HCT116 (cell line): ENCODE results near the gene RNU6-9. TPM values are rescaled to one million over a fixed set of nuclear protein-coding genes. Genes with fewer than 3 reads are reported as not detected.

Experiments
- ATAC-seq: fragments of 200-7000 bp; cut with Tn5 transposase; 2 replicates; pipeline ENCODE4 v1.9.1; 2020; ENCODE audit warnings: mild to moderate bottlenecking, moderate library complexity
- BruUV-seq: library from RNA; stranded (reverse); fragments of 400-500 nt; replicated peaks from 2 replicates; lab custom pipeline; 2021; lab: Mats Ljungman, UMichigan
- CTCF ChIA-PET: fragments of 300-600 bp; sonication (Branson Sonifier 250); formaldehyde crosslinking; loops from one replicate; lab custom pipeline; 2021; ENCODE audit warnings: antibody characterized with exemption; lab: Charles Lee
- POLR2A ChIA-PET: fragments of 300-600, 350-600 bp; sonication (Branson Sonifier 250); formaldehyde crosslinking; loops from one replicate; lab custom pipeline; 2021; ENCODE audit warnings: antibody characterized with exemption; lab: Charles Lee
- RAD21 ChIA-PET, 2 experiments: fragments of 300-600 bp; sonication (Branson Sonifier 250); formaldehyde crosslinking; loops; one replicate each; lab custom pipeline; 2023; ENCODE audit warnings: low total read pairs in 2 of 2; ENCODE audit not compliant: uncharacterized antibody in 2 of 2, unreplicated experiment in 2 of 2, low non-redundant PET in 1 of 2; lab: Charles Lee
- DNase-seq: peaks from one replicate; pipeline ENCODE4 v3.0.0-alpha.2; 2010; ENCODE audit warnings: low read depth, low spot score
- H2AFZ ChIP-seq: fragments of 200-600 bp; shearing (Covaris generic), sonication (generic); 2 replicates; pipeline ENCODE4 v1.6.1; 2017; ENCODE audit warnings: low read depth, mixed run types, mixed read lengths, antibody characterized with exemption, low read length; ENCODE audit not compliant: poor library complexity, severe bottlenecking
- H3K27ac ChIP-seq: 2 replicates; pipeline ENCODE4 v1.5.1; 2012; ENCODE audit warnings: low read depth, low read length
- H3K27me3 ChIP-seq: fragments of 200-600 bp; sonication (generic); 2 replicates; pipeline ENCODE4 v1.6.1; 2016; ENCODE audit warnings: mixed run types, low read length, mixed read lengths; ENCODE audit not compliant: insufficient read depth
- H3K36me3 ChIP-seq, 2 experiments: fragments of 200-500 bp in 1 of 2; fragments of 200-600 bp in 1 of 2; sonication (Bioruptor generic) in 1 of 2; sonication (generic) in 1 of 2; 2 replicates each; pipeline versions ENCODE4 v1.5.1 to v1.6.1; 2014 to 2016; ENCODE audit warnings: low read length in 2 of 2, inconsistent platforms in 1 of 2, mixed read lengths in 1 of 2, mixed run types in 1 of 2; ENCODE audit not compliant: insufficient read depth in 2 of 2, control insufficient read depth in 1 of 2
- H3K4me1 ChIP-seq, 2 experiments: fragments of 200-600 bp in 1 of 2; sonication (generic) in 1 of 2; 2 replicates each; pipeline versions ENCODE4 v1.5.1 to v1.6.1; 2012 to 2017; ENCODE audit warnings: low read length in 2 of 2, inconsistent platforms in 1 of 2, mild to moderate bottlenecking in 1 of 2, mixed read lengths in 1 of 2, mixed run types in 1 of 2, moderate library complexity in 1 of 2; ENCODE audit not compliant: insufficient read depth in 2 of 2, control insufficient read depth in 1 of 2
- H3K4me2 ChIP-seq: fragments of 200-600 bp; sonication (generic); 2 replicates; pipeline ENCODE4 v1.6.1; 2017; ENCODE audit warnings: mixed run types, low read length, mixed read lengths
- H3K4me3 ChIP-seq, 2 experiments: fragments of 200-600 bp in 1 of 2; sonication (generic) in 1 of 2; replicated peaks in 1 of 2; 2 replicates each; pipeline ENCODE4 v1.5.1; 2011 to 2016; ENCODE audit warnings: low read length in 2 of 2, control low read depth in 1 of 2, low read depth in 1 of 2, mild to moderate bottlenecking in 1 of 2, mixed read lengths in 1 of 2, mixed run types in 1 of 2
- H3K79me2 ChIP-seq: fragments of 200-600 bp; sonication (generic); 2 replicates; pipeline ENCODE4 v1.6.1; 2017; ENCODE audit warnings: mild to moderate bottlenecking, mixed run types, low read length, moderate library complexity, mixed read lengths; ENCODE audit not compliant: insufficient read depth
- H3K9ac ChIP-seq: fragments of 200-600 bp; sonication (generic); 2 replicates; pipeline ENCODE4 v1.6.1; 2016; ENCODE audit warnings: low read length, mixed read lengths
- H3K9me2 ChIP-seq: fragments of 200-600 bp; sonication (generic), shearing (Covaris generic); 2 replicates; pipeline ENCODE4 v1.6.1; 2017; ENCODE audit warnings: mixed run types, mild to moderate bottlenecking, moderate library complexity; ENCODE audit not compliant: insufficient read depth
- H3K9me3 ChIP-seq, 2 experiments: fragments of 200-500 bp in 1 of 2; fragments of 200-600 bp in 1 of 2; sonication (Bioruptor generic) in 1 of 2; sonication (generic) in 1 of 2; 2 replicates each; pipeline ENCODE4 v1.6.1; 2014 to 2017; ENCODE audit warnings: low read length in 2 of 2, mixed read lengths in 2 of 2, inconsistent platforms in 1 of 2, low read depth in 1 of 2, mild to moderate bottlenecking in 1 of 2, mixed run types in 1 of 2, moderate library complexity in 1 of 2; ENCODE audit not compliant: control insufficient read depth in 1 of 2, insufficient read depth in 1 of 2
- H4K20me1 ChIP-seq: fragments of 200-600 bp; sonication (generic), shearing (Covaris generic); 2 replicates; pipeline ENCODE4 v1.6.1; 2017; ENCODE audit warnings: mixed run types, mild to moderate bottlenecking, moderate library complexity; ENCODE audit not compliant: insufficient read depth
- ATF3 ChIP-seq: IDR thresholded peaks from 2 replicates; pipeline ENCODE4 v1.6.1; 2012
- EGR1 ChIP-seq: IDR thresholded peaks from 2 replicates; pipeline ENCODE4 v1.6.1; 2012; ENCODE audit warnings: low read depth
- ELF1 ChIP-seq: IDR thresholded peaks from 2 replicates; pipeline ENCODE4 v1.6.1; 2012; ENCODE audit warnings: low read depth, borderline replicate concordance
- EZH2 ChIP-seq: fragments of 200-600 bp; sonication (generic); IDR thresholded peaks from 2 replicates; pipeline ENCODE4 v1.6.1; 2017; ENCODE audit warnings: antibody characterized with exemption, mixed run types
- EZH2phosphoT487 ChIP-seq: fragments of 200-600 bp; IDR thresholded peaks from 2 replicates; pipeline ENCODE4 v1.6.1; 2018; ENCODE audit warnings: antibody characterized with exemption, borderline replicate concordance
- FOSL1 ChIP-seq: IDR thresholded peaks from 2 replicates; pipeline ENCODE4 v1.6.1; 2012; ENCODE audit warnings: low read depth
- JUND ChIP-seq: IDR thresholded peaks from 2 replicates; pipeline ENCODE4 v1.6.1; 2012
- POLR2A ChIP-seq: IDR thresholded peaks from 2 replicates; pipeline ENCODE4 v1.7.0; 2011; ENCODE audit warnings: borderline replicate concordance; ENCODE audit not compliant: insufficient read depth, insufficient read length; ENCODE audit errors: extremely low read depth
- POLR2AphosphoS5 ChIP-seq: IDR thresholded peaks from 2 replicates; pipeline ENCODE4 v1.6.1; 2011; ENCODE audit warnings: mild to moderate bottlenecking, low read depth, low read length, moderate library complexity
- RAD21 ChIP-seq: IDR thresholded peaks from 2 replicates; pipeline ENCODE4 v1.6.1; 2012; ENCODE audit warnings: low read depth, mild to moderate bottlenecking
- REST ChIP-seq: IDR thresholded peaks from 2 replicates; pipeline ENCODE4 v1.6.1; 2012; ENCODE audit warnings: low read depth
- SIN3A ChIP-seq: IDR thresholded peaks from 2 replicates; pipeline ENCODE4 v1.6.1; 2012; ENCODE audit warnings: low read depth
- SP1 ChIP-seq: IDR thresholded peaks from 2 replicates; pipeline ENCODE4 v1.6.1; 2012; ENCODE audit warnings: low read depth
- SRF ChIP-seq: IDR thresholded peaks from 2 replicates; pipeline ENCODE4 v1.6.1; 2012; ENCODE audit warnings: low read depth
- TCF7L2 ChIP-seq: IDR thresholded peaks from 2 replicates; pipeline ENCODE4 v1.7.0; 2011; ENCODE audit warnings: borderline replicate concordance, inconsistent platforms; ENCODE audit not compliant: insufficient read depth, insufficient read length; ENCODE audit errors: extremely low read depth
- YY1 ChIP-seq: IDR thresholded peaks from 2 replicates; pipeline ENCODE4 v1.6.1; 2011; ENCODE audit warnings: low read length, low read depth, moderate library complexity, mild to moderate bottlenecking; ENCODE audit not compliant: insufficient replicate concordance; ENCODE audit errors: extremely low read depth
- ZBTB33 ChIP-seq: IDR thresholded peaks from 2 replicates; pipeline ENCODE4 v1.6.1; 2011; ENCODE audit warnings: mild to moderate bottlenecking, low read length, moderate library complexity; ENCODE audit not compliant: insufficient replicate concordance; ENCODE audit errors: extremely low read depth
- ZFX ChIP-seq: fragments of 450-650 bp; IDR thresholded peaks from 2 replicates; pipeline ENCODE4 v1.6.1; 2017
- ZNF274 ChIP-seq: fragments of 200-500 bp; sonication (Bioruptor generic); IDR thresholded peaks from 2 replicates; pipeline ENCODE4 v1.6.1; 2014; ENCODE audit warnings: mild to moderate bottlenecking, low read depth, low read length, inconsistent platforms
- intact Hi-C: fragments of 100-400 bp; cut with micrococcal nuclease; formaldehyde crosslinking; loops from 2 replicates; pipeline ENCODE4 v1.10.0; 2022
- total RNA-seq: library from RNA; stranded (reverse); gene quantifications from one replicate; pipeline ENCODE4 v1.2.1, GENCODE V29; 2021; ENCODE audit not compliant: unreplicated experiment

RNU6-9 gene
- total RNA-seq, 1 experiment from 2014 or later = not detected

- TF ChIP-seq EZH2 (no peak), RAD21 (no peak), SP1 (no peak), TCF7L2 (no peak), SRF (no peak)
Observed at GRCh38 chr19:879711-880438, 13.4 kb upstream of the RNU6-9 start (continued).

GRCh38 chr19:881385-882071, 11.8 kb upstream of the RNU6-9 start:
- ChIA-PET CTCF (no interaction called here), POLR2A (interaction anchor here (1.3 kb wide), 1 partner anchor 28 kb away, joined by 4 read pairs; no protein-coding TSS in a partner anchor), RAD21 (no interaction called here)
- intact Hi-C loops = loop anchor here (2.0 kb wide), 1 partner anchor 27 kb away; no protein-coding TSS in a partner anchor
- Histone ChIP-seq H3K9me2 (no peaks in the 10 kb centered on the region), H3K4me1 (peaks cover 20 to 22% of the 10 kb centered on the region in 2 experiments), H3K36me3 (peaks cover 2 to 9% of the 10 kb centered on the region in 2 experiments; a peak in 2 of 4 replicates), H3K27me3 (no peaks in the 10 kb centered on the region), H3K9me3 (no peaks in the 10 kb centered on the region), H2AFZ (no peak overlapping the region), H3K4me2 (no peak overlapping the region), H3K9ac (no peak overlapping the region), H3K27ac (no peak overlapping the region), H3K4me3 (no peak overlapping the region), H3K79me2 (no peaks in the 10 kb centered on the region), H4K20me1 (no peaks in the 10 kb centered on the region)
- no peak for ATAC-seq
- DNase-seq = no peak
- no TSS peak for BruUV-seq
- TF ChIP-seq ZNF274 (no peak), ELF1 (no peak), FOSL1 (no peak), ZBTB33 (no peak), RAD21 (no peak), SIN3A (no peak), EZH2phosphoT487 (no peak), SP1 (no peak), YY1 (no peak), ZFX (no peak), JUND (no peak), EGR1 (no peak), POLR2AphosphoS5 (no peak), POLR2A (no peak), ATF3 (no peak), TCF7L2 (no peak), REST (no peak), SRF (no peak)
